OCI-LY7 (cell line): Measurements from ENCODE around the gene FAU. TPM values are rescaled to one million over a fixed set of nuclear protein-coding genes. Genes with fewer than 3 reads are reported as not detected.
A peak's percentile ranks its signal among the peaks of the same experiment; 100 is the strongest.

Experiments used
- BruUV-seq: library from RNA; stranded (reverse); fragments of 400-500 nt; replicated peaks from 2 replicates; lab custom pipeline; 2021; lab: Mats Ljungman, UMichigan
- CTCF ChIA-PET: fragments of 300-600 bp; sonication (Branson Sonifier 250); formaldehyde crosslinking; loops from one replicate; lab custom pipeline; 2022; ENCODE audit warnings: antibody characterized with exemption; ENCODE audit not compliant: unreplicated experiment; lab: Charles Lee
- POLR2A ChIA-PET: fragments of 300-600 bp; sonication (Branson Sonifier 250); formaldehyde crosslinking; loops from one replicate; lab custom pipeline; 2022; ENCODE audit warnings: antibody characterized with exemption; lab: Charles Lee
- DNase-seq: peaks from one replicate; pipeline ENCODE4 v3.0.0-alpha.2; 2015; ENCODE audit warnings: low spot score
- H2AFZ ChIP-seq: fragments of 200-600 bp; sonication (generic), shearing (Covaris generic); 2 replicates; pipeline ENCODE4 v1.6.1; 2014; ENCODE audit warnings: mild to moderate bottlenecking, antibody characterized with exemption, low read length, moderate library complexity
- H3K27ac ChIP-seq: fragments of 200-600 bp; sonication (generic); 2 replicates; pipeline ENCODE4 v1.5.1; 2014; ENCODE audit warnings: mixed run types, low read depth, mild to moderate bottlenecking, moderate library complexity, low read length, inconsistent platforms; ENCODE audit not compliant: poor library complexity, severe bottlenecking
- H3K36me3 ChIP-seq: fragments of 200-600 bp; sonication (generic); 2 replicates; pipeline ENCODE4 v1.6.1; 2014; ENCODE audit warnings: mild to moderate bottlenecking, antibody characterized with exemption, low read length, moderate library complexity, mixed read lengths; ENCODE audit not compliant: insufficient read depth
- H3K4me1 ChIP-seq: fragments of 200-600 bp; sonication (generic); 2 replicates; pipeline ENCODE4 v1.5.1; 2014; ENCODE audit warnings: mild to moderate bottlenecking, low read length; ENCODE audit not compliant: insufficient read depth, poor library complexity, severe bottlenecking
- H3K4me2 ChIP-seq: fragments of 200-600 bp; sonication (generic); 2 replicates; pipeline ENCODE4 v1.6.1; 2014; ENCODE audit warnings: mild to moderate bottlenecking, low read length
- H3K4me3 ChIP-seq: fragments of 200-600 bp; sonication (generic); 2 replicates; pipeline ENCODE4 v1.5.1; 2014; ENCODE audit warnings: mild to moderate bottlenecking, low read depth, low read length; ENCODE audit not compliant: poor library complexity, severe bottlenecking
- H3K79me2 ChIP-seq: fragments of 200-600 bp; sonication (generic); 2 replicates; pipeline ENCODE4 v1.6.1; 2016; ENCODE audit warnings: low read depth, mild to moderate bottlenecking, low read length, moderate library complexity, mixed read lengths; ENCODE audit not compliant: insufficient read depth
- H3K9me2 ChIP-seq: fragments of 200-600 bp; sonication (generic); 2 replicates; pipeline ENCODE4 v1.6.1; 2016; ENCODE audit warnings: mild to moderate bottlenecking, low read length, mixed read lengths; ENCODE audit not compliant: insufficient read depth
- H3K9me3 ChIP-seq: fragments of 200-600 bp; sonication (generic); 2 replicates; pipeline ENCODE4 v1.6.1; 2014; ENCODE audit warnings: mild to moderate bottlenecking, mixed run types, low read length, mixed read lengths
- H4K20me1 ChIP-seq: fragments of 200-600 bp; sonication (generic); 2 replicates; pipeline ENCODE4 v1.6.1; 2014; ENCODE audit warnings: mild to moderate bottlenecking, antibody characterized with exemption, low read length, moderate library complexity, mixed read lengths; ENCODE audit not compliant: insufficient read depth
- EZH2phosphoT487 ChIP-seq: fragments of 200-600 bp; sonication (generic); IDR thresholded peaks from 2 replicates; pipeline ENCODE4 v1.6.1; 2018; ENCODE audit warnings: low read depth, borderline replicate concordance, mild to moderate bottlenecking, mixed run types, antibody characterized with exemption, low read length, moderate library complexity, mixed read lengths
- intact Hi-C: fragments of 100-400 bp; cut with micrococcal nuclease; formaldehyde crosslinking; loops from one replicate; pipeline ENCODE4 v1.10.0; 2022; ENCODE audit not compliant: unreplicated experiment
- total RNA-seq, 2 experiments: library from RNA; depleted of rRNA in 1 of 2; stranded (reverse); fragments of >200 nt in 1 of 2; shearing (Covaris generic) in 1 of 2; gene quantifications; 2 replicates each; pipeline ENCODE4 v1.2.3, GENCODE V29; 2014 to 2022
- TF ChIP-seq, protein P1 (sequence below): fragments of 200-600 bp; sonication (generic); conservative IDR thresholded peaks from 2 replicates; pipeline ENCODE4 v1.5.1; 2014; ENCODE audit warnings: mild to moderate bottlenecking, antibody characterized with exemption, low read length, moderate library complexity, mixed read lengths

FAU gene
- total RNA-seq, 2 experiments from 2014 or later = 1,406 to 1,573 TPM

DNA sequence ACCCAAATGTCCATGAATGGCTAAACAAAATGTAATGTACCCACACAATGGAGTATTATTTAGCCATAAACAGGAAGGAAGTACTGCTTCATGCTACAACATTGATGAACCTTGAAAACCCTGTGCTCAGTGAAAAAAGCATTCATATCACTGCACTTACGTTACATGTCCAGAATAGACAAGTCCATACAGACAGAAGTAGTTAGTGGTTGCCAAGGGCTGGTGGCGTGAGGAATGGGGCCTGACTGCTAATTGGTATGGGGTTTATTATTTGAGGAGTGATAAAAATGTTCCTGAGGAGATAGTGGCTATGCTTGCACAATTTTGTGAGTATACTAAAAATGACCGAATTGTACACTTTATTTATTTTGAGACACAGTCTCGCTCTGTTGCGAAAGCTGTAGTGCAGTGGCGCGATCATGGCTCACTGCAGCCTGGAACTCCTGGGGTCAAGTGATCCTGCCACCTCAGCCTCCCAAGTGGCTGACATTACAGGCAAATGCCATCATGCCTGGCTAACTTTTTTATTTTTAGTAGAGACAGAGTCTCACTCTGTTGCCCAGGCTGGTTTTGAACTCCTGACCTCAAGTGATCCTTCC is 20.1 kb upstream of the FAU start:
- peaks cover 22% of the 10 kb centered on the region for H3K4me1 ChIP-seq
- no peak for DNase-seq
- H2AFZ ChIP-seq = no peak overlapping the region
- H3K4me2 ChIP-seq = no peak overlapping the region
- CTCF ChIA-PET = no interaction called here
- no peak for TF ChIP-seq EZH2phosphoT487
- TF ChIP-seq, protein P1, sequence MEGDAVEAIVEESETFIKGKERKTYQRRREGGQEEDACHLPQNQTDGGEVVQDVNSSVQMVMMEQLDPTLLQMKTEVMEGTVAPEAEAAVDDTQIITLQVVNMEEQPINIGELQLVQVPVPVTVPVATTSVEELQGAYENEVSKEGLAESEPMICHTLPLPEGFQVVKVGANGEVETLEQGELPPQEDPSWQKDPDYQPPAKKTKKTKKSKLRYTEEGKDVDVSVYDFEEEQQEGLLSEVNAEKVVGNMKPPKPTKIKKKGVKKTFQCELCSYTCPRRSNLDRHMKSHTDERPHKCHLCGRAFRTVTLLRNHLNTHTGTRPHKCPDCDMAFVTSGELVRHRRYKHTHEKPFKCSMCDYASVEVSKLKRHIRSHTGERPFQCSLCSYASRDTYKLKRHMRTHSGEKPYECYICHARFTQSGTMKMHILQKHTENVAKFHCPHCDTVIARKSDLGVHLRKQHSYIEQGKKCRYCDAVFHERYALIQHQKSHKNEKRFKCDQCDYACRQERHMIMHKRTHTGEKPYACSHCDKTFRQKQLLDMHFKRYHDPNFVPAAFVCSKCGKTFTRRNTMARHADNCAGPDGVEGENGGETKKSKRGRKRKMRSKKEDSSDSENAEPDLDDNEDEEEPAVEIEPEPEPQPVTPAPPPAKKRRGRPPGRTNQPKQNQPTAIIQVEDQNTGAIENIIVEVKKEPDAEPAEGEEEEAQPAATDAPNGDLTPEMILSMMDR = no peak
- H3K79me2 ChIP-seq = no peaks in the 10 kb centered on the region
- no peaks in the 10 kb centered on the region for H4K20me1 ChIP-seq
- H3K27ac ChIP-seq = no peak overlapping the region
- H3K9me3 ChIP-seq = peaks cover 9% of the 10 kb centered on the region; the same call in 1 of the 2 replicates
- no peaks in the 10 kb centered on the region; the same call in 1 of the 2 replicates for H3K36me3 ChIP-seq
- POLR2A ChIA-PET = no interaction called here
- BruUV-seq = no TSS peak
- H3K9me2 ChIP-seq = no peaks in the 10 kb centered on the region
- intact Hi-C loops = no loop called here
- H3K4me3 ChIP-seq = no peak overlapping the region

DNA sequence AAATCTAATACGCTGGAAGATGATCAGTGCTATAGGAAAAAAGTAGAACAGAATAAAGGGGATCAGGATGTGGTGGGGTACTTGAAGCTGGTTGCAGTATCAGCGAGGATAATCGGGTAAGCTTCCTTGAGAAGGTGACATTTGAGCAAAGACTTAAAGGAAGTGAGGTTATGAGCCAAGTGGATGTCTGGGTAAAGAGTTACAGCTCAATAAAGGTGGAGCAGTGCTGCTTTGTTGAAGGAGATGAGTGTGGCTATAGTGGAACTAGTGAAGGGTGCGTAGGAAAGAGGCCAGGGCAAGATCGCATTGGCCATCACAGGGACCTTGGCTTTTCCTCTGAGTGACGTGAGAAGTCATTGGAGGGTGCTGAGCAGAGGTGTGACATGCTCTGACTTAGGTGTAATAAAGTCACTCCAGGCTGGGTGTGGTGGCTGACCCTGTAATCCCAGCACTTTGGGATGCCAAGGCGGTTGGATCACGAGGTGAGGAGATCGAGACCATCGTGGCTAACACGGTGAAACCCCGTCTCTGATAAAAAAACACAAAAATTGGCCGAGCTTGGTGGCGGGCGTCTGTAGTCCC is 14.7 kb upstream of the FAU start:
- peaks cover 31% of the 10 kb centered on the region for H3K79me2 ChIP-seq
- no peak for DNase-seq
- intact Hi-C loops = no loop called here

More for the DNA sequence above, 14.7 kb upstream of the FAU start:
- CTCF ChIA-PET = interaction anchor here (1.5 kb wide), 1 partner anchor 45 kb away, joined by 5 read pairs; the partner anchor contains the start of gene CAPN1
- Histone ChIP-seq H3K4me2 (peak overlapping the region; percentile 99), H3K27ac (peak overlapping the region; percentile 98), H3K9me2 (no peaks in the 10 kb centered on the region), H3K9me3 (no peaks in the 10 kb centered on the region), H3K4me3 (peak overlapping the region; percentile 98), H2AFZ (peak overlapping the region; percentile 42; the same call in 1 of the 2 replicates), H3K4me1 (peaks cover 21% of the 10 kb centered on the region), H3K36me3 (peaks cover 24% of the 10 kb centered on the region), H4K20me1 (no peaks in the 10 kb centered on the region)
- POLR2A ChIA-PET = interaction anchor here (1.5 to 6.1 kb wide), 4 partner anchors 11 to 213 kb away, joined by 5 to 47 read pairs (median 10); partner anchors contain the start of genes FAU, MRPL49, PPP2R5B and SPDYC
- TF ChIP-seq, protein P1 = no peak
- no TSS peak for BruUV-seq
